Testis (tissue), 2 donors: Measurements from ENCODE around the gene DZIP1.

Experiments
- POLR2A ChIP-seq: fragments of 450-650 bp; IDR thresholded peaks from one replicate; pipeline ENCODE4 v1.6.1; 2017; ENCODE audit warnings: antibody characterized with exemption, mild to moderate bottlenecking, moderate library complexity
- TF ChIP-seq, protein P1 (sequence below), 3 experiments: fragments of 450-650 bp in 2 of 3; fragments of 200-600 bp in 1 of 3; sonication (generic) in 1 of 3; IDR thresholded peaks; one replicate each; pipeline ENCODE4 v1.5.1; 2016 to 2019; ENCODE audit warnings: antibody characterized with exemption in 3 of 3, mild to moderate bottlenecking in 2 of 3, moderate library complexity in 1 of 3

DNA sequence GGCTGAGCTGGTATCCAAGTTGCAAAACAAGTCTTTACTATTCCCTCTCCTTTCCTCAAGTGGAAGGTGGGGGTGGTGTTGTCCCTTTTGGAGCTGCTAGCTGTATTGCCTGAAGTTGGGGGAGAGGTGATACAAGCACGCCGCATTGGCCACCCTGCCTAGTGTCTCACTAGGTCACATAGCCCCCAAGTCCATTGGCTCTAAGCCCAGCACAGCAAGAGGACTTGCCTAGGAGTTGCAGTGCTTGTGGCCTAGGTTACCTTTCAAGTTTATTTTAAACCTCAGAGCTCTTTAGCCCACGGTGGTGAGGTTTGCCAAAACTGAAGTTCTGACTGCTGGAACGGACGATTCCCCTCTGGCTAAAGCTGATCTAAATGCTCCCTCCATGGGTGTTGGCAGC lies 27.1 kb upstream of the DZIP1 start:
- TF ChIP-seq, protein P1, sequence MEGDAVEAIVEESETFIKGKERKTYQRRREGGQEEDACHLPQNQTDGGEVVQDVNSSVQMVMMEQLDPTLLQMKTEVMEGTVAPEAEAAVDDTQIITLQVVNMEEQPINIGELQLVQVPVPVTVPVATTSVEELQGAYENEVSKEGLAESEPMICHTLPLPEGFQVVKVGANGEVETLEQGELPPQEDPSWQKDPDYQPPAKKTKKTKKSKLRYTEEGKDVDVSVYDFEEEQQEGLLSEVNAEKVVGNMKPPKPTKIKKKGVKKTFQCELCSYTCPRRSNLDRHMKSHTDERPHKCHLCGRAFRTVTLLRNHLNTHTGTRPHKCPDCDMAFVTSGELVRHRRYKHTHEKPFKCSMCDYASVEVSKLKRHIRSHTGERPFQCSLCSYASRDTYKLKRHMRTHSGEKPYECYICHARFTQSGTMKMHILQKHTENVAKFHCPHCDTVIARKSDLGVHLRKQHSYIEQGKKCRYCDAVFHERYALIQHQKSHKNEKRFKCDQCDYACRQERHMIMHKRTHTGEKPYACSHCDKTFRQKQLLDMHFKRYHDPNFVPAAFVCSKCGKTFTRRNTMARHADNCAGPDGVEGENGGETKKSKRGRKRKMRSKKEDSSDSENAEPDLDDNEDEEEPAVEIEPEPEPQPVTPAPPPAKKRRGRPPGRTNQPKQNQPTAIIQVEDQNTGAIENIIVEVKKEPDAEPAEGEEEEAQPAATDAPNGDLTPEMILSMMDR (IDR thresholded peaks at IDR 0.05), result no peak
- TF ChIP-seq POLR2A, result no peak
